ENCODE measurements around the gene WDR70. TPM values are rescaled to one million over a fixed set of nuclear protein-coding genes. Genes with fewer than 3 reads are reported as not detected.
"Not testable (repeated sequence)": the region's sequence is repeated elsewhere in the genome, so short reads cannot be mapped to it uniquely, and the experiment has no call there.

The WDR70 gene
- total RNA-seq, 1 donor from 2014 or later: 43.0 TPM

GRCh38 chr5:37375091-37375490 lies 4.0 kb upstream of the WDR70 start:
- no peak overlapping the region for H3K27ac Mint-ChIP-seq
- no peak for TF ChIP-seq CTCF (IDR thresholded peaks at IDR 0.05; ENCODE audit: unreplicated experiment)
- peaks cover 16% of the 10 kb centered on the region for H3K27me3 Mint-ChIP-seq
- DNase-seq (ENCODE audit: low spot score, unreplicated experiment): no peak
- peaks cover 12% of the 10 kb centered on the region for H3K4me1 Mint-ChIP-seq (ENCODE audit: low read depth)
- H3K4me3 Mint-ChIP-seq (ENCODE audit: low read depth): no peak overlapping the region
- no peaks in the 10 kb centered on the region for H3K9me3 Mint-ChIP-seq (ENCODE audit: low read depth)
- H3K36me3 Mint-ChIP-seq (ENCODE audit: insufficient read depth): no peaks in the 10 kb centered on the region

- not testable (repeated sequence) for H3K27ac Mint-ChIP-seq; H3K9me3 Mint-ChIP-seq (ENCODE audit: low read depth); H3K4me1 Mint-ChIP-seq (ENCODE audit: low read depth); DNase-seq (ENCODE audit: low spot score, unreplicated experiment); H3K36me3 Mint-ChIP-seq (ENCODE audit: insufficient read depth)
- H3K4me3 Mint-ChIP-seq (ENCODE audit: low read depth): peak overlapping the region; percentile 26
- peaks cover 16% of the 10 kb centered on the region for H3K27me3 Mint-ChIP-seq
Measured at GRCh38 chr5:37378066-37378465, 1.1 kb upstream of the WDR70 start.

- H3K36me3 Mint-ChIP-seq (ENCODE audit: insufficient read depth): peaks cover 7% of the 10 kb centered on the region
- H3K9me3 Mint-ChIP-seq (ENCODE audit: low read depth): no peaks in the 10 kb centered on the region
- no peak for DNase-seq (ENCODE audit: low spot score, unreplicated experiment)
- H3K4me1 Mint-ChIP-seq (ENCODE audit: low read depth): no peaks in the 10 kb centered on the region
- TF ChIP-seq CTCF (IDR thresholded peaks at IDR 0.05; ENCODE audit: unreplicated experiment): no peak
- H3K27ac Mint-ChIP-seq: no peak overlapping the region
- H3K27me3 Mint-ChIP-seq: no peaks in the 10 kb centered on the region
- no peak overlapping the region for H3K4me3 Mint-ChIP-seq (ENCODE audit: low read depth)
Measured at GRCh38 chr5:37391591-37391990, 12.5 kb downstream of the WDR70 start.

- no peak for TF ChIP-seq CTCF (IDR thresholded peaks at IDR 0.05; ENCODE audit: unreplicated experiment)
- H3K4me1 Mint-ChIP-seq (ENCODE audit: low read depth): no peaks in the 10 kb centered on the region
- DNase-seq (ENCODE audit: low spot score, unreplicated experiment): no peak
- no peak overlapping the region for H3K27ac Mint-ChIP-seq
- H3K36me3 Mint-ChIP-seq (ENCODE audit: insufficient read depth): peaks cover 19% of the 10 kb centered on the region
- no peak overlapping the region for H3K4me3 Mint-ChIP-seq (ENCODE audit: low read depth)
- no peaks in the 10 kb centered on the region for H3K27me3 Mint-ChIP-seq
- H3K9me3 Mint-ChIP-seq (ENCODE audit: low read depth): no peaks in the 10 kb centered on the region
Measured at GRCh38 chr5:37396352-37396751, 17.2 kb downstream of the WDR70 start.

- Mint-ChIP-seq H3K4me1 (ENCODE audit: low read depth) (no peaks in the 10 kb centered on the region), H3K9me3 (ENCODE audit: low read depth) (no peaks in the 10 kb centered on the region)
Measured at GRCh38 chr5:37400501-37400900, 21.4 kb downstream of the WDR70 start.

More at GRCh38 chr5:37400501-37400900, 21.4 kb downstream of the WDR70 start:
- Mint-ChIP-seq H3K36me3 (ENCODE audit: insufficient read depth) (peaks cover 18% of the 10 kb centered on the region), H3K27ac (peak overlapping the region; percentile 60), H3K4me3 (ENCODE audit: low read depth) (no peak overlapping the region), H3K27me3 (no peaks in the 10 kb centered on the region)
- no peak for TF ChIP-seq CTCF (IDR thresholded peaks at IDR 0.05; ENCODE audit: unreplicated experiment)
- DNase-seq (ENCODE audit: low spot score, unreplicated experiment): no peak
